Choroid plexus epithelial cell (primary cell): ENCODE measurements around the gene GPR180.

Experiments
- DNase-seq: peaks from one replicate; pipeline ENCODE4 v3.0.0-alpha.2; 2010; ENCODE audit warnings: low read depth
- H3K4me3 ChIP-seq: 2 replicates; pipeline ENCODE4 v1.5.1; 2011; ENCODE audit warnings: low read depth, mild to moderate bottlenecking, control low read depth, low read length, moderate library complexity
- CTCF ChIP-seq: conservative IDR thresholded peaks from 2 replicates; pipeline ENCODE4 v1.5.1; 2011; ENCODE audit warnings: low read depth, mild to moderate bottlenecking, control low read depth, inconsistent platforms, low read length, moderate library complexity

The GPR180 gene

GRCh38 chr13:94601446-94602431 lies at the start of gene GPR180:
Gene GPR180, plus strand, starts transcription at chr13:94601857. Its CDS starts 71 bp downstream, at chr13:94601928.
- peak within 1 kb of the TSS; percentile 96 for H3K4me3 ChIP-seq
- DNase-seq: peak; percentile 100
- TF ChIP-seq CTCF: no peak

- TF ChIP-seq CTCF: no peak
- no peak overlapping the region for H3K4me3 ChIP-seq
- DNase-seq: no peak
Observed at GRCh38 chr13:94552095-94552494, 49.6 kb upstream of the GPR180 start.

- H3K4me3 ChIP-seq: no peak overlapping the region
- no peak for TF ChIP-seq CTCF
- no peak for DNase-seq
Observed at GRCh38 chr13:94553766-94554165, 47.9 kb upstream of the GPR180 start.

GRCh38 chr13:94556041-94556440 lies 45.6 kb upstream of the GPR180 start:
- DNase-seq: no peak
- TF ChIP-seq CTCF: no peak

GRCh38 chr13:94556621-94557020 lies 45.0 kb upstream of the GPR180 start:
- TF ChIP-seq CTCF: no peak
- DNase-seq: no peak

More at GRCh38 chr13:94556041-94556440, 45.6 kb upstream of the GPR180 start:
- H3K4me3 ChIP-seq: no peak overlapping the region

GRCh38 chr13:94557684-94558235 lies 43.9 kb upstream of the GPR180 start:
- no peak for DNase-seq
- H3K4me3 ChIP-seq: no peak overlapping the region
- TF ChIP-seq CTCF: no peak

More at GRCh38 chr13:94556621-94557020, 45.0 kb upstream of the GPR180 start:
- H3K4me3 ChIP-seq: no peak overlapping the region
